ENCODE results near the gene BTBD9. TPM values are rescaled to one million over a fixed set of nuclear protein-coding genes. Genes with fewer than 3 reads are reported as not detected.

Gene BTBD9
- total and polyA plus RNA-seq, 2 experiments from 2014 or later = 8.4 to 10.1 TPM

GRCh38 chr6:38484656-38485055 is 155.1 kb downstream of the BTBD9 start:
- Histone ChIP-seq H3K27ac (no peak overlapping the region), H3K4me3 (no peak overlapping the region), H3K4me1 (ENCODE audit: low read depth) (no peaks in the 10 kb centered on the region), H3K27me3 (peaks cover 7% of the 10 kb centered on the region), H3K9me3 (ENCODE audit: low read depth) (no peaks in the 10 kb centered on the region), H3K36me3 (no peaks in the 10 kb centered on the region)
- DNase-seq (ENCODE audit: low read depth in 1 of 2, low spot score in 1 of 2) = no peak
- TF ChIP-seq CTCF (IDR thresholded peaks at IDR 0.05; ENCODE audit: low read depth, low read length) = no peak

- H3K4me3 ChIP-seq = no peak overlapping the region
- no peaks in the 10 kb centered on the region for H3K4me1 ChIP-seq (ENCODE audit: low read depth)
- no peak for DNase-seq (ENCODE audit: low read depth in 1 of 2, low spot score in 1 of 2)
- H3K36me3 ChIP-seq = no peaks in the 10 kb centered on the region
- TF ChIP-seq CTCF (IDR thresholded peaks at IDR 0.05; ENCODE audit: low read depth, low read length) = no peak
- H3K27me3 ChIP-seq = peaks cover 13% of the 10 kb centered on the region
- H3K27ac ChIP-seq = no peak overlapping the region
- no peaks in the 10 kb centered on the region for H3K9me3 ChIP-seq (ENCODE audit: low read depth)
Measured at GRCh38 chr6:38483526-38483925, 156.2 kb downstream of the BTBD9 start.

GRCh38 chr6:38482466-38482865 is 157.3 kb downstream of the BTBD9 start:
- no peak for TF ChIP-seq CTCF (IDR thresholded peaks at IDR 0.05; ENCODE audit: low read depth, low read length)
- Histone ChIP-seq H3K9me3 (ENCODE audit: low read depth) (no peaks in the 10 kb centered on the region), H3K27ac (no peak overlapping the region), H3K4me1 (ENCODE audit: low read depth) (no peaks in the 10 kb centered on the region), H3K27me3 (peaks cover 16% of the 10 kb centered on the region), H3K4me3 (no peak overlapping the region), H3K36me3 (no peaks in the 10 kb centered on the region)
- DNase-seq (ENCODE audit: low read depth in 1 of 2, low spot score in 1 of 2) = no peak

- H3K4me3 ChIP-seq = no peak overlapping the region
- no peak for TF ChIP-seq CTCF (IDR thresholded peaks at IDR 0.05; ENCODE audit: low read depth, low read length)
- H3K4me1 ChIP-seq (ENCODE audit: low read depth) = no peaks in the 10 kb centered on the region
- no peaks in the 10 kb centered on the region for H3K9me3 ChIP-seq (ENCODE audit: low read depth)
- peaks cover 16% of the 10 kb centered on the region for H3K27me3 ChIP-seq
- H3K36me3 ChIP-seq = no peaks in the 10 kb centered on the region
- DNase-seq (ENCODE audit: low read depth in 1 of 2, low spot score in 1 of 2) = no peak
- no peak overlapping the region for H3K27ac ChIP-seq
Measured at GRCh38 chr6:38481851-38482250, 157.9 kb downstream of the BTBD9 start.

GRCh38 chr6:38481211-38481836 is 158.4 kb downstream of the BTBD9 start:
- TF ChIP-seq CTCF (IDR thresholded peaks at IDR 0.05; ENCODE audit: low read depth, low read length) = no peak
- H3K9me3 ChIP-seq (ENCODE audit: low read depth) = no peaks in the 10 kb centered on the region
- no peak overlapping the region for H3K27ac ChIP-seq
- H3K4me3 ChIP-seq = no peak overlapping the region
- peaks cover 16% of the 10 kb centered on the region for H3K27me3 ChIP-seq
- no peaks in the 10 kb centered on the region for H3K4me1 ChIP-seq (ENCODE audit: low read depth)
- DNase-seq (ENCODE audit: low read depth in 1 of 2, low spot score in 1 of 2) = no peak
- H3K36me3 ChIP-seq = no peaks in the 10 kb centered on the region
